ENCODE results near the gene MYO1D. TPM values are rescaled to one million over a fixed set of nuclear protein-coding genes. Genes with fewer than 3 reads are reported as not detected.

The MYO1D gene
- total and polyA plus RNA-seq, 8 donors: 16.7 to 43.0 (median 29.4) TPM

GRCh38 chr17:32508926-32509325, 368.0 kb downstream of the MYO1D start:
- DNase-seq: no peak
- 95 to 98% methylated on average over 5 of the region's 5 CpGs for WGBS, 2 donors
- TF ChIP-seq, protein P1, sequence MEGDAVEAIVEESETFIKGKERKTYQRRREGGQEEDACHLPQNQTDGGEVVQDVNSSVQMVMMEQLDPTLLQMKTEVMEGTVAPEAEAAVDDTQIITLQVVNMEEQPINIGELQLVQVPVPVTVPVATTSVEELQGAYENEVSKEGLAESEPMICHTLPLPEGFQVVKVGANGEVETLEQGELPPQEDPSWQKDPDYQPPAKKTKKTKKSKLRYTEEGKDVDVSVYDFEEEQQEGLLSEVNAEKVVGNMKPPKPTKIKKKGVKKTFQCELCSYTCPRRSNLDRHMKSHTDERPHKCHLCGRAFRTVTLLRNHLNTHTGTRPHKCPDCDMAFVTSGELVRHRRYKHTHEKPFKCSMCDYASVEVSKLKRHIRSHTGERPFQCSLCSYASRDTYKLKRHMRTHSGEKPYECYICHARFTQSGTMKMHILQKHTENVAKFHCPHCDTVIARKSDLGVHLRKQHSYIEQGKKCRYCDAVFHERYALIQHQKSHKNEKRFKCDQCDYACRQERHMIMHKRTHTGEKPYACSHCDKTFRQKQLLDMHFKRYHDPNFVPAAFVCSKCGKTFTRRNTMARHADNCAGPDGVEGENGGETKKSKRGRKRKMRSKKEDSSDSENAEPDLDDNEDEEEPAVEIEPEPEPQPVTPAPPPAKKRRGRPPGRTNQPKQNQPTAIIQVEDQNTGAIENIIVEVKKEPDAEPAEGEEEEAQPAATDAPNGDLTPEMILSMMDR (IDR thresholded peaks at IDR 0.05): no peak
- intact Hi-C loops (cut with DNase I): no loop called here
- no peak for ATAC-seq
- Histone ChIP-seq H3K27me3 (no peaks in the 10 kb centered on the region), H3K27ac (no peak overlapping the region), H3K4me3 (no peak overlapping the region), H3K36me3 (no peaks in the 10 kb centered on the region), H3K9me3 (no peaks in the 10 kb centered on the region), H3K4me1 (no peaks in the 10 kb centered on the region)
- FAIRE-seq: no peak

GRCh38 chr17:32504166-32504990, 372.5 kb downstream of the MYO1D start:
- H3K4me3 ChIP-seq: no peak overlapping the region
- TF ChIP-seq, protein P1 (IDR thresholded peaks at IDR 0.05): no peak
- no peaks in the 10 kb centered on the region for H3K9me3 ChIP-seq
- no peaks in the 10 kb centered on the region for H3K27me3 ChIP-seq
- intact Hi-C loops (cut with DNase I): no loop called here
- WGBS, 2 donors: 91% methylated on average over 18 of the region's 18 CpGs
- no peaks in the 10 kb centered on the region for H3K4me1 ChIP-seq
- DNase-seq (no peak), FAIRE-seq (no peak), ATAC-seq (peak in 1 of 4 donors; percentile 16)
- H3K36me3 ChIP-seq: no peaks in the 10 kb centered on the region
- H3K27ac ChIP-seq: no peak overlapping the region

DNA sequence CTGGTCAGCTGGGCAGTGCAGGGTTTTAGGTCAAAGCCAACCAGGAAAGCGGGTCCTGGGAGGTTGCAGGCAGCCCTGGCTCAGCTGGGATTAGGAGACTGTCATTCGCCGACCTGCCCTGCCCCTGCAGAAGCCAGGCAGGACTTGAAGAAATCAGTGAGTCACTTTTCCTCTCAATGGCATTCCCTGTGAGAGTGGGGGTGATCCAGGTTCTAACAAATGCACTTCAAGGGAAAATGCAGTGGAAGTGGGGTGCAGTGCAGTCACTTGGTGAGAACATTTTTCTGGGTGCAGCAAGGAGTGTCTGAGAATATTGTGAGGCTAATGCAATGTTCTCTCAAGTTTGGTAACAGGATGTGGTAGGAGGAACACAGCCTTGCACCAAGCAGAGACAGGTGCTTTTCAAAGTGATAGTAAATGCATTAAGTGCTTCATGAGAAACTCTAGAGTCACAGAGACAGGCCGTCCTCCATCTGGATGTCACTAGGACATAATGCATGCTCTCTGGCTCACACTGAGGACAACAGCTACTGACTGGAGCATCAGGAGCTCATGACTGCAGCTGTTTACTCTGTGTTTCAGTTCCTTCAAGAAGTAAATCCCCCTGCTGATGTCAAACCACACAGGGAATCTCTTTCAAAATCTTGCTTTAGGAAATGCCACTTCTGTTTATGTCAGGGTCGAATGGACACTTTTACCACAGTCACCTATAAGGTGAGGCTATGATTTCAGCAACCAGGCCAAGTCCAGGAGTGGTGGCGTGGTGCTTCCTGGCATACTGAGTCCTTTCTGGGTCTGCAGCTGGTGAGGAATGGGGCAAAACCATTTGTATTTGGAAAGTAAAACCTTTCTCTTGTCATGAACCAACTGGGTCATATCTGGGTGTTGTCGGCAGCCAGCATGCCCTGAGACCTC, 373.4 kb downstream of the MYO1D start:
- DNase-seq (no peak), FAIRE-seq (no peak), ATAC-seq (peak in 3 of 4 donors; percentile 19 to 74 (median 46))
- TF ChIP-seq, protein P1 (IDR thresholded peaks at IDR 0.05): no peak
- no peak overlapping the region for H3K4me3 ChIP-seq
- H3K4me1 ChIP-seq: no peaks in the 10 kb centered on the region
- no peaks in the 10 kb centered on the region for H3K27me3 ChIP-seq
- H3K27ac ChIP-seq: no peak overlapping the region
- intact Hi-C loops (cut with DNase I): no loop called here
- H3K36me3 ChIP-seq: no peaks in the 10 kb centered on the region
- 76 to 81% methylated on average over 7 of the region's 7 CpGs for WGBS, 2 donors
- H3K9me3 ChIP-seq: no peaks in the 10 kb centered on the region

DNA sequence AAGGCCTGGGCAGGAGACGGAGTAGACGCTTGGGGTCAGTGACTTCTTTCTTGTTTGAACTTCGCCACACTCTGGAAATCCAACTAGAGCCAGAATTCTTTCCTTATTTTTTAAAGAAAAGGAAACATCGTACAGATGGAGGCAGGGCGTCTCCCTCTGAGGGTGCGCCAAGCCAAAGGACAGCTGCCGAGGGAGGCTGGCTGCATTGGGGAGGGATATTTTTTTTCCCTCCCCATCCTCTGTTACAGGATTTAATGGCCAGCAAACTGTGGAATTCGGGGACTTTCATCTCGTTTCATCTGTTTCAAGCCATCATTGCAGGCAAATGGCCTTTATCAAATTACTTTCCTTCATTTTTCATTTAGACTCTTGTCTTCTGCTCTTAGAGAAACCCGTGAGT, 374.2 kb downstream of the MYO1D start:
- H3K36me3 ChIP-seq: no peaks in the 10 kb centered on the region
- H3K4me3 ChIP-seq: no peak overlapping the region
- H3K27ac ChIP-seq: no peak overlapping the region
- H3K27me3 ChIP-seq: no peaks in the 10 kb centered on the region
- ATAC-seq (no peak), DNase-seq (no peak), FAIRE-seq (no peak)
- H3K4me1 ChIP-seq: no peaks in the 10 kb centered on the region
- WGBS, 2 donors: 86 to 87% methylated on average over 10 of the region's 10 CpGs
- TF ChIP-seq, protein P1 (IDR thresholded peaks at IDR 0.05): no peak
- H3K9me3 ChIP-seq: no peaks in the 10 kb centered on the region
- intact Hi-C loops (cut with DNase I): no loop called here

Data from pancreas (tissue), 10 donors.